HG03097 (cell line): Measurements from ENCODE around the gene ARHGAP1.
"Not testable (repeated sequence)": the region's sequence is repeated elsewhere in the genome, so short reads cannot be mapped to it uniquely, and the experiment has no call there.

Experiments
- ATAC-seq: cut with Tn5 transposase; IDR thresholded peaks from one replicate; pipeline ENCODE4 v1.9.1; 2021; ENCODE audit not compliant: unreplicated experiment, low FRiP score

The ARHGAP1 gene

DNA sequence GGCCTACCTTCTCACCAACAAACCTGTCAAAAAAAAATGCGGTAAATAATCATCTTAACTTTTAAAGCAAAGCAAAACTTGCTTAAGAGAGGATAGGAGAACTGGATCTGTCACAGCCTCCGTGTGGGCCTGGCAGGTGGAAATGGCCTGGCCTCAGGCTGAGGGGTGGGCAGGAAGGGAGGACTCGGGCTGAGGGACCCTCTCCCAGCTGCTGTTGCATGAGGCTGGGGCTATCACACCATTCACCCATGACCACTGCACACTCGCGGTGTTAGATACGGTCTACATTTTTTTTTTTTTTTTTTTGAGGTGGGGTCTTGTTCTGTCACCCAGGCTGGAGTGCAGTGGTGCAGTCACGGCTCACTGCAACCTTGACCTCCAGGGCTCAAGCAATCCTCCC lies 24.5 kb downstream of the ARHGAP1 start:
- ATAC-seq: no peak

DNA sequence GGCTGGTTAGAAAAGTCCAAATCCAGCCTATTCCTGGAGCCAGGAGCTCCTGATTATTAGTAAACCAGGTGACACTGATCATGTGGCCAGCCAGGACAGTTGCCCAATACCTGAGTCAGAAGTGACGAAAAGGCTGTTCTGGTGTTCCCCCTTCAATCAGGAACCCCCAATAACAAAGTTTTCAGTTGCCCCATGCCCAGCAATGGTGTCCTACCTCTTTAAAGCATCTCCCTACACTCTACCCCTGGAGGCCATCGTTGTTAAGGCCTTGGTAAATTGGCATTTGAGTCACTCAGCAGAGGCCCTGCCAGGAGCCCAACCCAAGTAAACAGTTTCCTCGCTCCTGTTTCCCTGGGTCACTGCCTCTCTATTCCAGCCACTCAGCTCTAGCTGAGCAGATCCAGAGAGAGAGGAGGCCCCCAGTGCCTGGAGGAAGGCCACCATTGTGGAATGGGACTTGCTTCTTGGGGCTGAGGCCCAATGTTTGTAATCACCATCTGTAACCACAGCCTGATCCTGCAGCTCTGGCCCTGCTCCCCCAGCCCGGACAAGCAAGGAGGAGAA lies 25.0 kb downstream of the ARHGAP1 start:
- no peak for ATAC-seq

DNA sequence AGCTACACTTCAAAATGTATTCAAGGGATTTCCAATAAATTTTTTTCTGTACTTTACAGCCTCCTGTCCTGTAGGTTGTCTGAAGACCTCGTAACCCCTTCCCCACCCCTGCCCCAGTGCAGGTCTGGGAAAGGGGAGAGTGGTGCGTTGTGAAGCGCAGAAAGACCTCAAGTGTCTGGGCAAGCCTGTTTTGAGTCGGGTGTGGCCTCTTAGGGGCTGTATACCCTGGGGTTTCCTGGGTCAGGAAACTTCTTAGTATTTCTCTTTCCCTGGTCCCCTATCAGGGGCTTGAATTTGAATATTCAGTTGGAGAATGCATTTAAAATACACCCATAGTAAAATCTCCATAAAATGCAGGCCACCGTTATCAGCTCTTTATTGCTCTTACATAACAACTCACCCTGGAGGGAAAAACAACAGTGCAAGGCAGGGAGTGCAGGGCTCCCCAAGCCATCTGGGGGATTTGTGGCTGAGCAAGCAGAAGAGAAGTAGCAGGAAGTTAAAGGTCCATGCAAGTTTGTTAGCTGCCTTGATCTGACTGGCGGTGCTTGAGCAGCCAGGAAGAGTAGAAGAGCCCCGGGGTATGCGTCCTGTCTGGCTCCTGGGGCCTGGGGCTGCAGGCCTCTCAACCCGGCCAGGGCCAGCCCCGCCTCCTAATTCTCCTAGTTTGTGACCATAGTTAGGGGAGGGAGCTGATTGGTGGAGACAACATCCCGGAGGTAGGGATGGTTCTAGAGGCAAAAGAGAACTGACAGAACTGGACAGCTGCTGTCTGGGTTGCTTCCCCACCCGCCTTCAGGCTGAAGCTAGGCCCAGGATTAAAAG lies 25.7 kb downstream of the ARHGAP1 start:
- no peak for ATAC-seq

DNA sequence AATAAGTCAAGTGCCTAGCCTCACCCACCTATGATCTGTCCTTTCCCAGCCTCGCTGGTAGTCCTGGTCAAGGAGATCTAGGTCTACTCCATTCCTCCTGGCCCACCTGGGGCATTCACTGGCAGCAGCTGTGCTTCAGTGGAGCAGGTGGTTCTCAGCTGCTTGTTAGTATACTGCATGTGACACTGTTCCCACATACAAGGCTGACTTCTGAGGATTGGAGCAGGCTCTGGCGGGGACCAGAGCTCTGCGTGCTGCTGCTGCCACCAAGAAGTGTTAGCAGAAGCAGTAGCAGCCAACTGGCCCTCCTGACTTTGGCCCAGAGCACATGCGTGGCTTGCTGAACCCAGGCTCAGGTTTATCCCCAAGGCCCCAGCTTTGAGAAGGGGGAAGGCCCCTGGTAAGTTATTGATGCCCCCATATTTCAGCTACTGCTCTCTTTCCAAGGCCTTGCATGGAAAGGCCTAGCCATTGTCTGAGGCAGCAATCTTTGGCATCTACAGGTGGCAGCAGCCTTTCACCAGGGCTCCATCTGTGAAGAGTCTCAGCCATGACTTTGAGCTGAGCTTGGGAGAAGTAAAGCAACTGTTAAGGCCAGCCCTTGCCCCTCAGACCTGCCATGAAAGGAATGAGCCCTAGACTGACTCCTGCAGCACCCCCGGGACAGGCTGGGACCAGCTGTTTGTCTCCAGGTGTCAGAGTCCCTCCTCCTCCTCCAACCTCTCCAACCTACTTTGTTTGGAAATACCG lies 26.5 kb downstream of the ARHGAP1 start:
- ATAC-seq: no peak

DNA sequence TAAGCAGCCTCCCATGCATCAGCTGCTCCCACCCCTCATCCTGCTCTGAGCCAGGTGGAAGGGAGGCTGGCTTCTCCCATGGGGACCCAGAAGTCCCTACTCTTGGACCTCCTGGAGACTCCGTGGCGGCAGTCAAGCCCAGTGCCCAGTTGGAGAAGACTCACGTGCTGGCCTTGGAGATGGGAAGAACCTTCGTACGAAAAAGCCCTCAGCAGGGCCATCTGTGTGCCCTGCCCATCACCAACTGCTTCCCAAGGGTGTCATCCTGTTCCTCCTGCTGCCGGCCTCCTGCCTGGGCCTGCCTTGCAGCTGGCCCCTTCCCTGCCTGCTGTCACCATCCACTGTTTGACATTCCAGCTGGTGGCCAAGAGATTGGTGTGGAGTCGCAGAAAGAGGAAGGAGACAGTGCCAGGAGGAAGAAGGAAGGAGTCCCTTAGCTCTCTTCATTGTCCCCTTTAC lies 28.0 kb downstream of the ARHGAP1 start:
- ATAC-seq: no peak

DNA sequence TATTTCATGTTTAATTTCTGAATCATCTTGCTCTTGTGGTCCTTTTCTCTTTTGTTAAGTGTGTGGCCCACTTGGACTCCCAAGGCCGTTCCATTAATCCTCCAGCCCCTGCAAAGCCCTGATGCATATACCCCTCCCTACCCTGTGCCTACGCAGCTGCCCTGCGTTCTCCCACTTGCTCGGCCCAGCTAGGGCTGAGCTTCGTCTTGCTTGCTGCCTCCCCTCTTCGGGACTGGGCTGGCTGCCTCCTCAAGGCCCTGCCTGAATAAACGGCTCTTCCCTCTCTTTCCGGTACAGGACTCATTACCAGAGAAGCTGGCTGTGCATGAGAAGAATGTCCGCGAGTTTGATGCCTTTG lies 28.5 kb downstream of the ARHGAP1 start:
- ATAC-seq: no peak

DNA sequence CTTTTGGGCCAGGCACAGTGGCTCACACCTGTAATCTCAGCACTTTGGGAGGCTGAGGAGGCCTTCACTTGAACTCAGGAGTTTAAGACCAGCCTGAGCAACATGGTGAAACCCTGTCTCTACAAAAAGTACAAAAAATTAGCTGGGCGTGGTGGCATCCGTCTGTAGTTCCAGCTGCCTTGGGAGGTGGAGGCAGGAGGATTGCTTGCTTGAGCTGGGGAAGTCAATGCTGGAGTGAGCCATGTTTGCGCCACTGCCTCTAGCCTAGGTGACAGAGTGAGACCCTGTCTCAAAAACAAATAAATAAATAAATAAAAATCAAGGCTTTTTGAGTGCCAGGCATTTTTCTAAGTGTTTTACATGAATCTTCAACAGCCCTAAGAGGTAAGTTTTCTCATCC lies 29.9 kb downstream of the ARHGAP1 start:
- ATAC-seq: not testable (repeated sequence)

DNA sequence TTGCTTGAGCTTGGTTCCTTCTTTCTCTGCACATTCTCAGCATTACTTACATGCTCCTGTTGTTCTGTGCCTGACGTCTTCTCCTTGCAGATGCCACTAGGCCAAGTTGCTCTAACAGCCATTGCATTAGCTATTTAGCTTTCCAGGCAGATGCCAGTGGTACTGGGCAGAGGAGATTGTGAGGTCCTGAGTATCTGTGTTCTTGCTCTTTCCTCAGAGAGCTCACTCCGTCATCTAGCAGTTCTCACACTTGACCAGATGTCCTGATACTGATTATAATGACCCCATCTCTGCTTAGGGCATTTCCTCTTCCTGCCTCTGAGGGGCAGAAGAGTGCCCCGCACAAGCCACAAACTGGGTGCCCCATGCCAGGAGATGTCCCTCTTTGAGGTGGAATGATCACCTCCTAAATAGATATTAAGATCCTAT lies 30.7 kb downstream of the ARHGAP1 start:
- no peak for ATAC-seq

DNA sequence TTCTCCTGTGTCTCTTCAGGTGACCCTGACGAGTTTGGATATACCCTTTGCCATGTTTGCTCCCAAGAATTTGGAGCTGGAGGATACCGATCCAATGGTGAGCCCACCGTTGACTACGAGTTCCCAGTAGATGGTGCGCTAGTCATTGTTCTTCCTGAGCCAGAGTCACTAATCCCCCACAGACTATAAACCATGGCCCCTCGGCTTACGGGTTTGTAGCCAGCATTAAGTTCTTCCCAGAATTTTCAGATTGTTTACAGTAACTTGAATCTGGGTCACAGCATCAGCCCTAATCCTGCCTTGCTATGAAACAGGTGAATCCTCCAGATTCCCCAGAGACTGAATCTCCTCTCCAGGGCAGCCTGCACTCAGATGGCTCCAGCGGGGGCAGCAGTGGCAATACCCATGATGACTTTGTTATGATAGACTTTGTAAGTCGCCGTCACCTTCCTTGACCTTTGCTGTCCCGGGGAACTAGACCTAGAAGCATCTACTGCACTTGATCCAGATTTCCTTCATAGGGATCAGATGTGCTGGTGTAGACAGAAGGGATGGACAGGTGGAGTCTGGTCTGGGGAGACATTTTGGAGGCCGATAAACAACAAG lies 31.8 kb downstream of the ARHGAP1 start:
- no peak for ATAC-seq

DNA sequence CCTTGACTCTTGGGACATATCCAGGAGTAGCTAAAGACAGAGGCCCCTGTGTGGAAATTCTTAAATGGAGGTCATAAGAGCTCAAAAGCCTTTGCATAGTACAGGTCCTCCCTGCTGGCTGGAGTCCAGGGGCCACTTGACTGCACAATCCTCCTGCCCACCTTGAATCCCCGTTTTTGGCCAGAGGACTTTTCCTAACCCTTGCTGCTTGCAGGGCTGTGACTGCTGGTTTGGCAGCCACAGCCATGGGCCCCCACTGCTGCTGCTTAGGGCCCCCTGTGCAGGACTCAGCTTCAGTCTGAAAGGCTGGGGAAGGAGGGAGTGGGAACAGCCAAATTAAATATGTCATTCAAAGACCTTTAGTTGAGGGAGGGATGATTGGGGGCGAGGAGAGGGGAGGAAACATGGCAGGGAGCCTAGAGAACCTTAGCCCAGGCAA lies 33.4 kb downstream of the ARHGAP1 start:
- no peak for ATAC-seq

DNA sequence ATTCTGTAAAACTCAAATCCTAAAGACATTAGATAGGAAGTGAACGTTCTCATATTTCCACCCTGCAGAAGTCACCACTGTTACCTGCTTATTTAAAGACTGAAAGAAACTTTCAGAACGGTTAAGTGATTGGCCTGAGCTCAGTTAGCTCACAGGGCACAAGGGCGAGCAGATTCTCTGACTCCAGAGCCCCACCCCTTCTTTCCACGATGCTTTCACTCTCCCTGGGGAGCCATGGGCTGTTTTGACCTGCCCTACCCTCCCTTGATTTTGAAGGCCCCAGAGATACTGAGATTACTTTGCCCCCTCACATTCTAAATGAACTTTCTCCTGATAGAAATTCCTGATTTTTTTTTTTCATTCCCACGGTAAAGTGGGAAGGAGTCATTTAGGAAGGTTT lies 33.9 kb downstream of the ARHGAP1 start:
- no peak for ATAC-seq

- no peak for ATAC-seq
Measured at GRCh38 chr11:46665356-46665755, 35.1 kb downstream of the ARHGAP1 start.

DNA sequence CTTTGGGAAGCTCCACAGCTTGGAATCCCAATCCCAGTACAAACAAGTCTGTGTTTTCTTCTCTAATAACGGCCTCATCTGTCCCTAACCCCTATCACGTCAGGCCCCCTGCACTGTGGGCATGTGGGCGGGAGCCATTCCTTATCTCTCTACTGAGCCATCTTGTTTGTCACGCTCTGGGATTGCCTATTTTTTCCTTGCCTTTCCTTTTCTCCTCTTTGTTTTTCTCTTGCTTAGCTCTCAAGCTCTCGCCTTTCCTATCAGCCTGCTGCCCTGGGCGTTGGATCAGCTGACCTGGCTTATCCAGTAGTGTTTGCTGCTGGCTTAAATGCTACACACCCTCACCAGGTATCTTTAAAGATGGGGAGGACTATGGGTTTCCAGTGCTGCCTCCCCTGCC lies 35.8 kb downstream of the ARHGAP1 start:
- no peak for ATAC-seq

- no peak for ATAC-seq
Measured at GRCh38 chr11:46663277-46663940, 37.0 kb downstream of the ARHGAP1 start.

DNA sequence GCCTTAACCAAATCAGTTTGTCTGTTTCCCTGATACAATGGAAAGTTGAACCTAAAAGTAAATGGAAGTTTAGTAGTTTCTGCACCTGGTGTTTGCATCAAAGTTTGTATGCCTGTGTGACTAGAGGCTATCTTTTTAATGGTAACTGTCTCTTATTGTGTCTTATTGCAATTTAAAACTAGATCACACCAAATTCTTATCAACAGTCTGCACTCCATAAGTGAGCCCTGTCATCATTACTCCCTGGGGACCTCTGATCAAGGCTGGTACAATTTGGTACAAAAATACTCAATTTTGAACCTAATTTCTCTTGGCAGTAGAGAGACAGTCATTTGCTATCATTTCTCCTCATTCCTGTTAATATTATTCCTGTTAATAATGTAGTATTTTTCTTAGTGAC lies 38.1 kb downstream of the ARHGAP1 start:
- ATAC-seq: no peak

DNA sequence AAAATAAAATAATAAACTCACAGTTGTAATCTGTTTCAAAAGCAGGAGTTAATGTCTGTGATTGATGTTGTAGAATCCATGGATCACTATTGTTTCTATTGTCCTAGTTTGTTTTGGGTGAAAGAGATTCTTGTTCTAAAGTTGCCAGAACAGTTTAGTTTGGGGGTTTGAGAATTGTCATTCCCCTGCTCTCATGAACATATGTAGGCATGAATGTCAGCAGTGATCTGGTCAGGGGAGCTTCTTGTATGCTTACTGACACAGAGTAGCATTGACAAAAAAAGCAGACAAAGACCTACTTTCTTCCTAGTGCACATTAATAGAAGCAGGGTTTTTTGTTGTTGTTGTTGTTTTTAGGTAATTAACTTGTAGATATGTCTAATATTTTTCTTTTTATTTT lies 38.6 kb downstream of the ARHGAP1 start:
- ATAC-seq: no peak

GRCh38 chr11:46659908-46660307 lies 40.5 kb downstream of the ARHGAP1 start:
- ATAC-seq: no peak

GRCh38 chr11:46658259-46658658 lies 42.2 kb downstream of the ARHGAP1 start:
- ATAC-seq: no peak

GRCh38 chr11:46657186-46657585 lies 43.2 kb downstream of the ARHGAP1 start:
- no peak for ATAC-seq

- ATAC-seq: no peak
Measured at GRCh38 chr11:46655631-46656030, 44.8 kb downstream of the ARHGAP1 start.
